ENCODE results near the gene TRIM68.

Gene TRIM68

GRCh38 chr11:4606231-4607015, 1.6 kb downstream of the TRIM68 start:
- peak; percentile 4 for DNase-seq (ENCODE audit: low spot score)

- DNase-seq (ENCODE audit: low spot score): no peak
Observed at GRCh38 chr11:4605057-4605456, 3.0 kb downstream of the TRIM68 start.

- DNase-seq (ENCODE audit: low spot score): no peak
Observed at GRCh38 chr11:4593739-4594138, 14.3 kb downstream of the TRIM68 start, which contains the start of gene OR52I1. Gene OR52I1, plus strand, starts transcription at chr11:4594039. Its CDS starts 0 bp downstream, at chr11:4594039.

- DNase-seq (ENCODE audit: low spot score): no peak
Observed at GRCh38 chr11:4589017-4589416, 19.0 kb downstream of the TRIM68 start.

GRCh38 chr11:4581443-4581842, 26.6 kb downstream of the TRIM68 start, which contains the start of gene OR52I2:
Gene OR52I2, plus strand, starts transcription at chr11:4581743.
- DNase-seq (ENCODE audit: low spot score): no peak

GRCh38 chr11:4580124-4580523, 27.9 kb downstream of the TRIM68 start:
- no peak for DNase-seq (ENCODE audit: low spot score)

GRCh38 chr11:4578624-4579023, 29.4 kb downstream of the TRIM68 start:
- no peak for DNase-seq (ENCODE audit: low spot score)

- no peak for DNase-seq (ENCODE audit: low spot score)
Observed at GRCh38 chr11:4577761-4578160, 30.3 kb downstream of the TRIM68 start.

GRCh38 chr11:4576880-4577279, 31.2 kb downstream of the TRIM68 start:
- no peak for DNase-seq (ENCODE audit: low spot score)

GRCh38 chr11:4569075-4569474, 39.0 kb downstream of the TRIM68 start:
- DNase-seq (ENCODE audit: low spot score): no peak

GRCh38 chr11:4565371-4565770, 42.7 kb downstream of the TRIM68 start:
- no peak for DNase-seq (ENCODE audit: low spot score)

GRCh38 chr11:4560467-4560866, 47.6 kb downstream of the TRIM68 start:
- DNase-seq (ENCODE audit: low spot score): no peak

GRCh38 chr11:4559527-4560440, 48.2 kb downstream of the TRIM68 start:
- DNase-seq (ENCODE audit: low spot score): no peak

GRCh38 chr11:4551346-4551979, 56.6 kb downstream of the TRIM68 start:
- no peak for DNase-seq (ENCODE audit: low spot score)
